ENCODE measurements around the gene SLC26A1.
"Not testable (repeated sequence)": the region's sequence is repeated elsewhere in the genome, so short reads cannot be mapped to it uniquely, and the experiment has no call there.

Gene SLC26A1

GRCh38 chr4:987624-988513 is 5.3 kb downstream of the SLC26A1 start:
- Mint-ChIP-seq H3K27me3 (no peaks in the 10 kb centered on the region), H3K4me3 (peak overlapping the region; percentile 88), H3K27ac (ENCODE audit: low read depth) (no peak overlapping the region), H3K36me3 (ENCODE audit: insufficient read depth) (peaks cover 3% of the 10 kb centered on the region), H3K4me1 (peaks cover 13% of the 10 kb centered on the region), H3K9me3 (no peaks in the 10 kb centered on the region)
- DNase-seq (ENCODE audit: low spot score in 2 of 2), result no peak
- ATAC-seq (replicated peaks; ENCODE audit: extremely low read depth, poor library complexity, severe bottlenecking), result no peak

DNA sequence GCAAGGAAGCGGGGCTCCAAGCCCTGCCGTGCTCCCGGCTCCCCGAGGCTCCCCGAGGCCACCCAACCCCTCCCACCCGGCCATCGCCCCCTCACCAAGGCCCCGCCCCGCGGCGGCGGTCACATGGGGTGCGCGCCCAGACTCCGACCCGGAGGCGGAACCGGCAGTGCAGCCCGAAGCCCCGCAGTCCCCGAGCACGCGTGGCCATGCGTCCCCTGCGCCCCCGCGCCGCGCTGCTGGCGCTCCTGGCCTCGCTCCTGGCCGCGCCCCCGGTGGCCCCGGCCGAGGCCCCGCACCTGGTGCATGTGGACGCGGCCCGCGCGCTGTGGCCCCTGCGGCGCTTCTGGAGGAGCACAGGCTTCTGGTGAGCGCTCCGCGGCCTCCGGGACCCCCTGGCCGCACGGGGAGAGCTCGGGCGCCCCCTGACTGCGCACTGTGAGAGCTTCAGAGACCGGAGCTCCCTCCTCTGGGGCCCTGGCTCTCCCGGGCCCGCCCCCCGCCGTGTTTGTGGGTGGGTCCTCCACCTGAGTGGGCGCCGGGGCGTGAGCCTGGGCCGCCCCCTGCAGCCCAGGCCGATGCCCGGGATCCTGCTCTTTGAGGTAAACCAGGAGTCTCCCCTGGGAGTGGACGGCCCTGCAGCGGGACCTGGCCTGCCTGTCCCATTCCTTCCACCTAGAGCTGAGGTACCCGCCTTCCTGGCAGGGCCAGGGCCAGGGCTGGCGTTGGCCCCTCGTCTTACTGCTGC is 6.2 kb downstream of the SLC26A1 start, which contains the start of gene IDUA:
Gene IDUA, plus strand, starts transcription at position 166 of the 745 bp plus-strand sequence. Its CDS starts 41 bp downstream, at position 207.
- peak; percentile 88 for ATAC-seq (replicated peaks; ENCODE audit: extremely low read depth, poor library complexity, severe bottlenecking)
- Mint-ChIP-seq H3K9me3 (no peaks in the 10 kb centered on the region), H3K27ac (ENCODE audit: low read depth) (peak within 1 kb of the TSS; percentile 86), H3K4me3 (peak within 1 kb of the TSS; percentile 88), H3K27me3 (no peaks in the 10 kb centered on the region), H3K4me1 (peaks cover 16% of the 10 kb centered on the region), H3K36me3 (ENCODE audit: insufficient read depth) (peaks cover 3% of the 10 kb centered on the region)
- peak; percentile 71 to 78 for DNase-seq (ENCODE audit: low spot score in 2 of 2)

- ATAC-seq (replicated peaks; ENCODE audit: extremely low read depth, poor library complexity, severe bottlenecking), result peak; percentile 43
- H3K27me3 Mint-ChIP-seq, result no peaks in the 10 kb centered on the region
- H3K27ac Mint-ChIP-seq (ENCODE audit: low read depth), result peak overlapping the region; percentile 86
- DNase-seq (ENCODE audit: low spot score in 2 of 2), result no peak
- H3K9me3 Mint-ChIP-seq, result no peaks in the 10 kb centered on the region
- H3K4me3 Mint-ChIP-seq, result peak overlapping the region; percentile 88
- H3K36me3 Mint-ChIP-seq (ENCODE audit: insufficient read depth), result peaks cover 3% of the 10 kb centered on the region
- peaks cover 16% of the 10 kb centered on the region for H3K4me1 Mint-ChIP-seq
Observed at GRCh38 chr4:986428-986878, 6.8 kb downstream of the SLC26A1 start.

DNA sequence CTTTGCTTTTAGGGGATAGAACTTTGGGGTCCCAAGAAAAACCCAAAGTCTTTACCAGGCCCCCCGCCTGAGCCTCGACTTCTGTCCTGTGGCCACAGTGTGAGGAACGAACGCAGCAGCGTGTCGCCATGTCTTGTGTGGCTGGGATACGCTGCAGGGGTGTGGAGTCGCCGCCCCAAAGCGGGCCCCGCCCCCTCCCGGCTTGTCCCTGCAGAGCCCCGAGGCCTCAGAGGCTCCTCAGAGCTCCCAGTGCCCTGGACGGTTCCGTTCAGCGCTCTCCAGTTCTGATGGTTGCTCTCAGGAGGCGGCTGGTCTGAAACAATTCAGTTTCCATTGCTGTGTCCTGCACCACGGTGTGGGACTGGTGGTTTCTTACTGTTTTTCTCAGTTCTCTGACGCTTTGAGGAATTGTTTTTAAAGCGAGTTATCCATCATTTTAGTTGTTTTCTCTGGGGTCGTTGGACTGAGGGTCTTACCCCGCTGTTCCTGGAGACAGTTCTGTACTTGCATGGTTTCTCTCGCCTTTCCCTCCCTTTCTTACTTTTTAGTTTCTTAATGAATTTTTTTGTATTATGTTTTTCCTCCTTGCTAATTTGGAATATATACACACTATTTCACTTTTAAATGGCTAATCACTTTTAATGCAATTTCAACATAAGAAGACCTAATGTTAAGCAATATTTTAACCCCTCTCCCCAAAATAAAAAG is 7.9 kb downstream of the SLC26A1 start:
- ATAC-seq (replicated peaks; ENCODE audit: extremely low read depth, poor library complexity, severe bottlenecking) (no peak), DNase-seq (ENCODE audit: low spot score in 2 of 2) (no peak)
- Mint-ChIP-seq H3K27ac (ENCODE audit: low read depth) (peak overlapping the region; percentile 35), H3K4me3 (peak overlapping the region; percentile 37), H3K9me3 (no peaks in the 10 kb centered on the region), H3K4me1 (peaks cover 16% of the 10 kb centered on the region), H3K36me3 (ENCODE audit: insufficient read depth) (peaks cover 6% of the 10 kb centered on the region), H3K27me3 (no peaks in the 10 kb centered on the region)

GRCh38 chr4:984336-985054 is 8.7 kb downstream of the SLC26A1 start:
- Mint-ChIP-seq H3K36me3 (ENCODE audit: insufficient read depth) (peaks cover 6% of the 10 kb centered on the region), H3K4me3 (peak overlapping the region; percentile 37), H3K4me1 (peaks cover 22% of the 10 kb centered on the region), H3K9me3 (no peaks in the 10 kb centered on the region), H3K27me3 (no peaks in the 10 kb centered on the region), H3K27ac (ENCODE audit: low read depth) (no peak overlapping the region)
- no peak for ATAC-seq (replicated peaks; ENCODE audit: extremely low read depth, poor library complexity, severe bottlenecking)
- DNase-seq (ENCODE audit: low spot score in 2 of 2), result no peak

GRCh38 chr4:982814-983213 is 10.4 kb downstream of the SLC26A1 start:
- no peak for DNase-seq (ENCODE audit: low spot score in 2 of 2)
- ATAC-seq (replicated peaks; ENCODE audit: extremely low read depth, poor library complexity, severe bottlenecking), result no peak
- Mint-ChIP-seq H3K4me3 (no peak overlapping the region), H3K9me3 (no peaks in the 10 kb centered on the region), H3K27me3 (no peaks in the 10 kb centered on the region), H3K27ac (ENCODE audit: low read depth) (no peak overlapping the region), H3K36me3 (ENCODE audit: insufficient read depth) (peaks cover 6% of the 10 kb centered on the region), H3K4me1 (peaks cover 22% of the 10 kb centered on the region)

DNA sequence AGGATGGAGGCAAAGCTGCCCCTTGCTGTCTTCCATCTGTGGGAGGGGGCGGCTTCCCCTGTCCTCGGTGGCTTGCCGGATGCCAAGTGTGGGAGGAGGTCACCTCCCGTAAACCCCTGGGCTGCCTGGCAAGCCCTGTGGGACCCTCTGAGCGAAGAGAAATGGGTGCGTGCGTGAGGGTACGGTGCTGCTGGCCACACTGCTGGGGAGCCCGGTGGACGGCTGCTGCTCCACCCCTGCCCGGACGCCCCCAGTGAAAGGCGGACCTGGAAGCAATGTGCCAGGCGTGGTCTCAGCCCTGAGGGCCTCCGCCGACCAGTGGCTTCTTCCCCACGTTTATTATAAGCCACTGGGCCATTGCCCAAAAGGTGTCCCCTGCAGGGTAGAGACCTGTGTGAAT is 10.9 kb downstream of the SLC26A1 start:
- peaks cover 22% of the 10 kb centered on the region for H3K4me1 Mint-ChIP-seq
- no peaks in the 10 kb centered on the region for H3K27me3 Mint-ChIP-seq
- no peak for ATAC-seq (replicated peaks; ENCODE audit: extremely low read depth, poor library complexity, severe bottlenecking)
- H3K4me3 Mint-ChIP-seq, result no peak overlapping the region
- no peak overlapping the region for H3K27ac Mint-ChIP-seq (ENCODE audit: low read depth)
- DNase-seq (ENCODE audit: low spot score in 2 of 2), result no peak
- H3K36me3 Mint-ChIP-seq (ENCODE audit: insufficient read depth), result peaks cover 6% of the 10 kb centered on the region
- no peaks in the 10 kb centered on the region for H3K9me3 Mint-ChIP-seq

GRCh38 chr4:978957-979701 is 14.1 kb downstream of the SLC26A1 start:
- Mint-ChIP-seq H3K9me3 (no peaks in the 10 kb centered on the region), H3K36me3 (ENCODE audit: insufficient read depth) (peaks cover 7% of the 10 kb centered on the region), H3K4me1 (peaks cover 11% of the 10 kb centered on the region), H3K27ac (ENCODE audit: low read depth) (no peak overlapping the region), H3K27me3 (no peaks in the 10 kb centered on the region), H3K4me3 (no peak overlapping the region)
- ATAC-seq (replicated peaks; ENCODE audit: extremely low read depth, poor library complexity, severe bottlenecking), result no peak
- no peak for DNase-seq (ENCODE audit: low spot score in 2 of 2)

GRCh38 chr4:976016-976415 is 17.2 kb downstream of the SLC26A1 start:
- H3K9me3 Mint-ChIP-seq; H3K27ac Mint-ChIP-seq (ENCODE audit: low read depth); H3K36me3 Mint-ChIP-seq (ENCODE audit: insufficient read depth); ATAC-seq (replicated peaks; ENCODE audit: extremely low read depth, poor library complexity, severe bottlenecking); H3K27me3 Mint-ChIP-seq; H3K4me3 Mint-ChIP-seq; DNase-seq (ENCODE audit: low spot score in 2 of 2): not testable (repeated sequence)
- H3K4me1 Mint-ChIP-seq, result peaks cover 12% of the 10 kb centered on the region

GRCh38 chr4:974668-975067 is 18.5 kb downstream of the SLC26A1 start:
- Mint-ChIP-seq H3K36me3 (ENCODE audit: insufficient read depth) (peaks cover 11% of the 10 kb centered on the region), H3K27ac (ENCODE audit: low read depth) (peak overlapping the region; percentile 19), H3K4me1 (peaks cover 21% of the 10 kb centered on the region), H3K9me3 (no peaks in the 10 kb centered on the region), H3K27me3 (no peaks in the 10 kb centered on the region), H3K4me3 (peak overlapping the region; percentile 37)
- ATAC-seq (replicated peaks; ENCODE audit: extremely low read depth, poor library complexity, severe bottlenecking), result no peak
- no peak for DNase-seq (ENCODE audit: low spot score in 2 of 2)

Data from central memory CD8-positive, alpha-beta T cell (primary cell).